GM19193 (cell line): ENCODE data around the gene HYKK.

ENCODE experiments used
- POLR2A ChIP-seq: IDR thresholded peaks from 4 replicates; pipeline ENCODE4 v1.6.1; 2011; ENCODE audit not compliant: insufficient read depth, insufficient read length; ENCODE audit errors: extremely low read depth

The HYKK gene

GRCh38 chr15:78533331-78533730 is 26.0 kb downstream of the HYKK start:
- TF ChIP-seq POLR2A, result no peak

GRCh38 chr15:78536134-78536533 is 28.8 kb downstream of the HYKK start:
- TF ChIP-seq POLR2A, result no peak

GRCh38 chr15:78537266-78537905 is 30.0 kb downstream of the HYKK start:
- no peak for TF ChIP-seq POLR2A

- no peak for TF ChIP-seq POLR2A
Observed at GRCh38 chr15:78538358-78538757, 31.0 kb downstream of the HYKK start.

DNA sequence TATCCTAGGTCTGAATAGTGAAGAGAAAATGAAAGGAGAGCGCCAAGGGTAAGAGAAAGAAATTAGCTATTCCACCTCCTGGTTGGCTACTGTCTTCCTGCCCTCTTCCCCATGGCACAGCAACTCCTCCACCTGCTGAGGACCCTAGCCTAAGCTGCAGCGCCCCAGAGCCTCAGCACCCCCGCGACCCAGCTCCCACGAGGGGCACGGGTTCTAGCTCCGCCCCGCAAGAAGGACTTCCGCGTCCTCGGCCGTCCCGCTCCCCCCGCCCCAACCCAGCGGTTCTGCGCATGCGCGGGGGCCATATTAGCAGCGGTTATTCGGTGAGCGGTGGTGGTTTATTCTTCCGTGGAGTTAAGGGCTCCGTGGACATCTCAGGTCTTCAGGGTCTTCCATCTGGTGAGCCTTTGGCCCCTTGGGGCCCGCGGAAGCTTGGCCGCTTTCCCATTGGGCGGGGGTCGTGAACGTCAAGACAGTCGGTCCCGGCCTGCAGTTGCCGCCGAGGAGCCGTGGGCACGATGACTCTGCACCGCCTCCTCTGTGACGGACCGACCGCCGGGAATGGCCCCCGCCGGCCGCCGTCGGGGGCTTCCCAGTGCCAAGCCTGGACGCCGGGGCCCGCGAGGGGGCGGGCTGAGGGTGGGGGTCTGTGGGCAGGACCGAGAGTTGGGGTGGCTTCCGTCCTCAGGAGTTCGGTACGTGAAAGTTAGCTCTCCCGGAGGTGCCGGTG is 32.9 kb downstream of the HYKK start, which contains the start of gene PSMA4:
PSMA4 (plus strand) TSS at position 304 of the 730 bp plus-strand sequence. CDS start 1,484 bp downstream, outside the sequence.
- peak; percentile 97 for TF ChIP-seq POLR2A

GRCh38 chr15:78540871-78541743 is 33.7 kb downstream of the HYKK start:
- no peak for TF ChIP-seq POLR2A

DNA sequence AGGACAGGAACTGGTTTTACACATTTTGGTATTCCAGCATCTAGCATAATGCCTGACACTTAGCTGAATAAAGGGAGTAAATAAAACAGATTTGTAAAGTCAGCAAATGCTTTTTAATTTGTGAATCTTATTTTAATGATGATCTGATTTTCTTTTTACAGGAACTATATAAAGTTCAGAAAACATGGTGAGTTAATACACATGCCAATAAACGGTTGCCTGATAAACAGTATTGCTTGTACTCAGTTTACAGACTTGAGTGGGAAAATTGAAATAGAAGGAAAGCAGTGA is 34.3 kb downstream of the HYKK start:
- TF ChIP-seq POLR2A, result no peak

DNA sequence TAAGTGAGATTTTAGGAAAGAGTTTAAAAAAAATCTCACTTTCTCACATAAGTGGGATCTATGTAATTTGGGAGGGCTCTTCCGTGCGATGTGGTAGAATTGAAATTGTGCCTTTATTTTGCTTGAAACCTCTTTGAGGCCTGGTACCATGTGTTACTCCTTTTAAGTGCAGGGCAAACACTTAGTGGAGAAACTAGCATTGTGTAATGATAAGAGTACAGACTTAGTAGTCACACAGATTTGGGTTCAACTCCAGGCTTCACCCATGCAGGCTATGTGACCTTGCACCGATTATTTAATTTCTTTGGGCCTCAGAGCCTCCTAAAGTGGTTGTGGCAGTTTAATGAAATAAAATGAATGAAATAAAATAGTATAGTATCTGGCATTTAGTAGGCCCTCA is 35.3 kb downstream of the HYKK start:
- no peak for TF ChIP-seq POLR2A

DNA sequence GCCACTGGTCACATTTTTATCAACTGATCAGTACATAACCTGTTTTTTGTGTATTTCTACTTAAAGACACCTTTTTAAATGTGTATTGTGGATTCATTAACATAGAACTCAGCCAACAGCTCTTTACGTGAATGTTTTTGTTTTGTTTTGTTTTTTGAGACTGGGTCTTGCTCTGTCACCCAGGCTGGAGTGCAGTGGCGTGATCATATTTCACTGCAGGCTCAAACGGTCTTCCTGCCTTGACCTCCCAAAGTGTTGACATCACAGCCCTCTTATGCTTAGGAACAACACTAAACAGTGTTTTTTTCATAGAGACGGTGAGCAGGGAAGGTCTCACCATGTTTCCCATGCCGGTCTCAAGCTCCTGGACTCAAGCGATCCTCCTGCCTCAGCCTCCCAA is 42.8 kb downstream of the HYKK start:
- no peak for TF ChIP-seq POLR2A

DNA sequence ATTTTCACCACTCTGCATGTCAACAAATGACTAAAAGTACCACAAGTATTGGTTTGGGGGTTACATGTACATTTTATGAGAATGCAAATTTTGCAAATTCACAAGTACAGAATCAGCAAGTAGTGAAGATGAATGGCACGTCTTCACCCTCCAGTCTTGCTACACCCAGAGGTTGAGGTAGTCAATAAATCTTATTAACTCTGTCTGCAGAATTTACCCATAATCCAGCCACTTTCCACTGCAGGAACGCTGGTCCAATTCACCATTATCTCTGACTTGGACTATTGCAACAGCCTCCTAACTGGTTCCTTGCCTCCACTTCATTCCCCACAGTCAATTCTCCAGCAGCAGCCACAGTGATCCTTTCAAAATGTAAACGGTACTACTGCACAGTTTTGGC is 43.4 kb downstream of the HYKK start:
- TF ChIP-seq POLR2A, result no peak

DNA sequence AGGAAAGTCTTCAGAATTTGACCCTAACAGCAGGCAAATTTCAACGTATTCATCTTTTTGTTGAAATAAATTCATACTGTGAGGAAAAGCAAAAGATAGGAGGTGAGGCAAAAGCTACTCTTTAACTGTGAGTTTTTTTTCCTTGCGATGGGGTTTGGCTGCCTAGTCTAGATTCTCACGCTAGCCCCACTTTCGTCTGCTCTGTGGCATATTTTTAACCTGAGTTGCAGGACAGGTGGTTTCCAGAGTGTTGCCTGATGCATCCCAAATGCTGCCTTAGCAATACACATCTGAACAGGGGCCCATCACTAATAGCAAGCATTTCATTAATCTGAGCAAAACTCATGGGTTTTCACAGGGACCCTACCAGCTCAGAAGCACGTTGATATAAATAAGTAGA is 44.5 kb downstream of the HYKK start:
- no peak for TF ChIP-seq POLR2A

GRCh38 chr15:78552597-78552996 is 45.2 kb downstream of the HYKK start:
- TF ChIP-seq POLR2A, result no peak

GRCh38 chr15:78561490-78561889 is 54.1 kb downstream of the HYKK start:
- no peak for TF ChIP-seq POLR2A

DNA sequence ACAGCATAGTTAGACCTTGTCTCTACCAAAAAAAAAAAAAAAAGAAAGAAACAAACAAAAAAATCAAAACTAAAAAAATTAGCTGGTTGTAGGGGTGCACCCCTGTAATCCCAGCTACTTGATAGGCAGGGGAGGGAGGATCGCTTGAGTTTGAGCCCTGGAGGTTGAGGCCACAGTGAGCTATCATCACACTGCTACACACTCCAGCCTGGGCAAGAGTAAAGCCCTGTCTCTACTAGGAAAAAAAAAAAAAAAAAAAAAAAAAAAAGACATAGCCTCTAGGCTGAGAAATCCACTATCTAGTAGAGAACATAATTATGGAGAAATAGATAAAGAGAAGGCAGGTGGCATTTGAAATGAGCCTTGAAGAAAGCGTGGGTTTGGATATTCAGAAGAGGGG is 55.7 kb downstream of the HYKK start:
- no peak for TF ChIP-seq POLR2A

DNA sequence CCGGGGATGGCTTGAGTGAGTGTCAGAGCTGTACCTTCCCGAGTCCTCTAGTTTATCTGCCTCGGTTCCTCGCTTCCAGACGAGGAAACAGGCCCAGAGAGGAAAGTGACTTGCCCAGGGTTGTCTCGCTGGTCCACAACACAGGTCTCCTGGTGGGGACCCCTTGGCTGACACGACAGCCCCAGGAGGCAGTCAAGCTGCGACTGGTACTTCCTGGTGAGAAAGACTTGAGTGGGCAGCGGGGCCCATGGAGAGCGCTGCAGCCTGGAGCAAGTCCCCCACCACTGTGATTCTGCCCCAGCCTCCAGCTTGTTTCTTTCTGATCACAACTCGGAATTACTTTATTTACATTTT is 57.3 kb downstream of the HYKK start:
- no peak for TF ChIP-seq POLR2A
